ENCODE data around the gene TAS2R41. TPM values are rescaled to one million over a fixed set of nuclear protein-coding genes. Genes with fewer than 3 reads are reported as not detected.

TAS2R41 gene
- total and polyA plus RNA-seq, 3 donors from 2014 or later: 0.55 TPM; not detected in 2

GRCh38 chr7:143439866-143440265, 37.8 kb upstream of the TAS2R41 start:
- H3K27ac ChIP-seq: no peak overlapping the region
- WGBS, 2 donors: 90 to 93% methylated on average over 2 of the region's 2 CpGs
- TF ChIP-seq CTCF (IDR thresholded peaks at IDR 0.05) (no peak), POLR2A (IDR thresholded peaks at IDR 0.05) (no peak)
- no peak for DNase-seq
- no peak overlapping the region for H3K4me3 ChIP-seq
- intact Hi-C loops (cut with DNase I; ENCODE audit: low total_unique reads): no loop called here
- no peaks in the 10 kb centered on the region for H3K4me1 ChIP-seq
- H3K27me3 ChIP-seq: no peaks in the 10 kb centered on the region
- H3K9me3 ChIP-seq: no peaks in the 10 kb centered on the region
- H3K36me3 ChIP-seq (ENCODE audit: low read depth, missing control alignments): no peaks in the 10 kb centered on the region

- Histone ChIP-seq H3K27ac (no peak within 1 kb of the TSS), H3K4me3 (no peak within 1 kb of the TSS), H3K9me3 (no peaks in the 10 kb centered on the region), H3K27me3 (no peaks in the 10 kb centered on the region), H3K36me3 (ENCODE audit: low read depth, missing control alignments) (no peaks in the 10 kb centered on the region), H3K4me1 (no peaks in the 10 kb centered on the region)
- TF ChIP-seq CTCF (IDR thresholded peaks at IDR 0.05) (no peak), POLR2A (IDR thresholded peaks at IDR 0.05) (no peak)
- 83 to 86% methylated on average over 4 of the region's 4 CpGs for WGBS, 2 donors
- no peak for DNase-seq
- intact Hi-C loops (cut with DNase I; ENCODE audit: low total_unique reads): no loop called here
These were observed 34.5 kb upstream of the TAS2R41 start, which contains the start of gene TAS2R60 for GRCh38 chr7:143443153-143443552. TAS2R60 (plus strand) TSS chr7:143443453; CDS start chr7:143443453, 0 bp downstream.

GRCh38 chr7:143444063-143444782, 33.5 kb upstream of the TAS2R41 start:
- Histone ChIP-seq H3K9me3 (no peaks in the 10 kb centered on the region), H3K36me3 (ENCODE audit: low read depth, missing control alignments) (no peaks in the 10 kb centered on the region), H3K27ac (no peak overlapping the region), H3K4me3 (no peak overlapping the region), H3K27me3 (no peaks in the 10 kb centered on the region), H3K4me1 (no peaks in the 10 kb centered on the region)
- 86 to 95% methylated on average over 6 of the region's 6 CpGs for WGBS, 2 donors
- no peak for DNase-seq
- no peak for TF ChIP-seq CTCF (IDR thresholded peaks at IDR 0.05)
- no peak for TF ChIP-seq POLR2A (IDR thresholded peaks at IDR 0.05)
- intact Hi-C loops (cut with DNase I; ENCODE audit: low total_unique reads): no loop called here

- Histone ChIP-seq H3K36me3 (ENCODE audit: low read depth, missing control alignments) (no peaks in the 10 kb centered on the region), H3K4me1 (no peaks in the 10 kb centered on the region), H3K27ac (no peak overlapping the region), H3K4me3 (no peak overlapping the region), H3K27me3 (no peaks in the 10 kb centered on the region), H3K9me3 (no peaks in the 10 kb centered on the region)
- WGBS, 2 donors: 92 to 100% methylated on average over 1 of the region's 1 CpG
- no peak for DNase-seq
- TF ChIP-seq CTCF (IDR thresholded peaks at IDR 0.05): no peak
- no peak for TF ChIP-seq POLR2A (IDR thresholded peaks at IDR 0.05)
- intact Hi-C loops (cut with DNase I; ENCODE audit: low total_unique reads): no loop called here
These were observed 32.9 kb upstream of the TAS2R41 start for GRCh38 chr7:143444785-143445184.

- Histone ChIP-seq H3K27ac (no peak overlapping the region), H3K4me1 (no peaks in the 10 kb centered on the region), H3K9me3 (no peaks in the 10 kb centered on the region), H3K36me3 (ENCODE audit: low read depth, missing control alignments) (no peaks in the 10 kb centered on the region), H3K4me3 (no peak overlapping the region), H3K27me3 (no peaks in the 10 kb centered on the region)
- no peak for TF ChIP-seq POLR2A (IDR thresholded peaks at IDR 0.05)
- no peak for TF ChIP-seq CTCF (IDR thresholded peaks at IDR 0.05)
- WGBS, 2 donors: 65 to 80% methylated on average over 3 of the region's 3 CpGs
- DNase-seq: no peak
- intact Hi-C loops (cut with DNase I; ENCODE audit: low total_unique reads): no loop called here
These were observed 30.2 kb upstream of the TAS2R41 start for GRCh38 chr7:143447466-143447865.
